ENCODE results near the gene DENND1A. TPM values are rescaled to one million over a fixed set of nuclear protein-coding genes. Genes with fewer than 3 reads are reported as not detected.

The DENND1A gene
- total RNA-seq, 1 donor, result 35.6 TPM

DNA sequence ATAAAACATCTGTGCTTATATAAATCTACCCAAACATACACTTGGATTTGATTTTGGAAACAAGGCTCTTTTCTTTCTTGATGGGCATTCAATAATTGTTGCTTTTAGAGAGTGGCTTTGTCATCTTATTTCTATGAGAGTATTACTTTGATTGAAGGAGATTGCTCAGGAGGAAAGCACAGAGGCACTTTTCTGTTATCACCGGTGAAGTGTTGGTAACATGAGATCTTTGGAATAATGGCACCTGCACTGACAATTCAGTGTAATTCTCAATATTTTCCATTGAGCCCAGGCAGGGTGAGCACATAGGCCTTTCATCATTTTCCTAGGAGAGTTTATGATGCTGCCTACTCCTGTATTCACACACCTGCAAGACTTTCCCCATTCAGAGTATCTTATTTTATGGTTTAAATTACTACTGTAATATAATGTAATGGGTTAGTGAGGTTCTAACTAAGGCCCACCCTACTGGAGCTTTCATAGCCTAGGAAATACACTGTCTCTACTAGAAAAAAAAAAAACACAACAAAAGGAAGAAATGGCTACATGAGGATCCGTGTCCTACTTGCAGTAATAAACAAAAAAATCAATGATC is 244.3 kb downstream of the DENND1A start:
- Histone ChIP-seq H3K9me3 (ENCODE audit: low read depth, low read length) (no peaks in the 10 kb centered on the region), H3K4me3 (ENCODE audit: low read length) (no peak overlapping the region), H3K4me1 (ENCODE audit: insufficient read depth, low read length) (peaks cover 19% of the 10 kb centered on the region), H3K27me3 (ENCODE audit: insufficient read depth, low read length) (no peaks in the 10 kb centered on the region)

DNA sequence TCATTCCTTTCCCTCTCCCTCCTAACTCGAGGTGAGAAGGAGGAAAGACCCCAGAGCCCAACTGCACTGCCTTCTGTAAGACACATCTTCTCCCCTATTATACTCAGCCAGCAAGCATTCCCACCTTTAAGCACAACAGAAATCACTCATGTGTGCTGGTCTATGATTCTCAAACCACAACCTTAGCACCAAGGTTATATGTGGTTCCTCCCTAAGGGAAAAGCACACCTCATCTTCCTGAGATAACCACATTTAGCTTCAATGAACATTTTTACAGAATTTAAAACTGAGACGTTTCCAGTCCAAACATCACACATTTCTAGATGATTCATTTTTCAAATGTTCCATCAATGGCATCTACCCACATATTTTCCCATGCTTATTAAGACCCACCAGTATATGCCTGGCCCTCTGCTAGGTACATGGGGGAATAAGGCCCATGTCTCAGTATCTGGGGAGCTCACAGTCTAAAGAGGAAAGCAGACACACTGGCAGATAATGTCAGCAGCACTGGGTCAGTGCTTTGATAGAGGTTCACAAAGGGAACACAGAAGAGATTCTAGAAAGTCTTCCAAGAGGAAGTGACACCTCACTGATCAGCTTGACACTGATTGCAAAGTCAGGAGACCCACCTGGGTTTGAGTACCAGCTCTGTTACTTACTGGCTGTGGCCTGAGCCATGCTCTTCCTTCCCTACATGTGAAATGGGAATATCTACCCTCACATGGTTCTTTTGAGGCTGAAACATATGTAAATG is 245.4 kb downstream of the DENND1A start:
- Histone ChIP-seq H3K4me1 (ENCODE audit: insufficient read depth, low read length) (peaks cover 23% of the 10 kb centered on the region), H3K4me3 (ENCODE audit: low read length) (no peak overlapping the region), H3K27me3 (ENCODE audit: insufficient read depth, low read length) (no peaks in the 10 kb centered on the region), H3K9me3 (ENCODE audit: low read depth, low read length) (no peaks in the 10 kb centered on the region)

DNA sequence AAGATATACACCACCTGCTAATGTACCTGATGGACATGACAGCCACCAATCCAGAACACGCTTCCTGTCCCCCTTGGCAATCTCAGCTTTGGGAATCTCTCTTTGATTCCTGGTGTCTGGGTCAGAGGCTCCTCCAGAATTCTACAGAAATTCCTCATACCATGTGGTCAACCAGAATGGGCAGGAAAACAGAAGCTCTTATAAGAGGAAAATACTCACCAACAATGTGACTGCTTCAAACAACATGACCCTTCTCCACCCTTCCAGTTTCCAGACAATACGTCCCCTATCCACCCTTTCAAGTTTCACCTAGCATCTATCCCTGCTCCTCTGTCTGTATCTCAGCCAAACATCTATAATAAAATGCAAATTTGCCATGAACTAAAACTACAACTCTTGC is 247.2 kb downstream of the DENND1A start:
- Histone ChIP-seq H3K4me1 (ENCODE audit: insufficient read depth, low read length) (peaks cover 30% of the 10 kb centered on the region), H3K4me3 (ENCODE audit: low read length) (no peak overlapping the region), H3K27me3 (ENCODE audit: insufficient read depth, low read length) (no peaks in the 10 kb centered on the region), H3K9me3 (ENCODE audit: low read depth, low read length) (no peaks in the 10 kb centered on the region)

DNA sequence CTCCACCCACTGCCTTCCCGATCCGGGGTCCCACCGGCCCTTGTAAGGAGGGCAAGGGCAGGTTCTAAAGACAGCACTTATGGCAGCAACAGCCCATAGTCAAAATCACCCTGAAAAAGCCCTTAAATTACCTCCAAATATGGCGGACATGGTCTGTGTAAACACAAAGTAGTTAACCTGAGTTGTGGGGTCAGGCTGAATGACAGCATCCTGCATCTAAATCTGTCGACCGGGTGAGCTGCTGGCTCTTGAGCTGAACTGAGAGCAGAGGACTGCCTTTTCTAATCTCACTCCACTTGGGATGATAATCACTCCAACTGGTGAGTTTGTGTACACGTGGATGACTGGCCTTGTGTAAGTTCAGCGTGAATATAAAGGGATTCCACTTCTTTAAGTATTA is 249.6 kb downstream of the DENND1A start:
- Histone ChIP-seq H3K27me3 (ENCODE audit: insufficient read depth, low read length) (no peaks in the 10 kb centered on the region), H3K9me3 (ENCODE audit: low read depth, low read length) (no peaks in the 10 kb centered on the region), H3K4me3 (ENCODE audit: low read length) (no peak overlapping the region), H3K4me1 (ENCODE audit: insufficient read depth, low read length) (peaks cover 24% of the 10 kb centered on the region)

DNA sequence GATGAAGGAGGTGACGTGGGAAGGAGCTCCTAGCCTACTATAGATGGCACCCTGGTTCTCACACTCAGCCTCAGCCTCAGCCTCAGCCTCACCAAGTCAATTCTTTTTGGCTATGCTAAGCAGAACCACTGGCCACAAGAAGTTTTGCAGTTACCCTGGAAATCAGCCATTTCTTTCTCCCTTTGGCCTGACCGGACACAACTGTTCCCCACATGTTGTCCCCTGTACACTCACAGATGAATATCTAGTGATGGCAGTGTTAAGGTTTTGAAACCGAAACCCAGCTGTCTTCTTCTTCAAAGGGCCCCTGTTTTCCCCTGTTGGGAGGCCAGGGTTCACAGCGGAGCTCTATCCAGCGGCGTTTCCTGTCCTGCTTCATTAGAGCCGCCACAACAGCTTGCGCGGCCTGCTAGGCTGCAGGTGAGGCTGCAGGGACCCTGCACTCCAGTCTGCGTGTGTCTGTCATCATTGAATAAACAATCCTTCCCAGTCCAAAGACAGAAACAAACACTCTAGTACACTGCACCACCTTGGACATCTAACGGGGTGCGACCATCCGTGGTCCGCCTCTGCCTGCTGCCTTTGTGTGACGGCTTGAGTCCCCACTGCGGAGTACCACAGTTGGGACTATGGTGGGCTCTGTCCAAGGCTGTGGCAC is 250.5 kb downstream of the DENND1A start:
- Histone ChIP-seq H3K9me3 (ENCODE audit: low read depth, low read length) (no peaks in the 10 kb centered on the region), H3K27me3 (ENCODE audit: insufficient read depth, low read length) (no peaks in the 10 kb centered on the region), H3K4me3 (ENCODE audit: low read length) (no peak overlapping the region), H3K4me1 (ENCODE audit: insufficient read depth, low read length) (peaks cover 18% of the 10 kb centered on the region)

DNA sequence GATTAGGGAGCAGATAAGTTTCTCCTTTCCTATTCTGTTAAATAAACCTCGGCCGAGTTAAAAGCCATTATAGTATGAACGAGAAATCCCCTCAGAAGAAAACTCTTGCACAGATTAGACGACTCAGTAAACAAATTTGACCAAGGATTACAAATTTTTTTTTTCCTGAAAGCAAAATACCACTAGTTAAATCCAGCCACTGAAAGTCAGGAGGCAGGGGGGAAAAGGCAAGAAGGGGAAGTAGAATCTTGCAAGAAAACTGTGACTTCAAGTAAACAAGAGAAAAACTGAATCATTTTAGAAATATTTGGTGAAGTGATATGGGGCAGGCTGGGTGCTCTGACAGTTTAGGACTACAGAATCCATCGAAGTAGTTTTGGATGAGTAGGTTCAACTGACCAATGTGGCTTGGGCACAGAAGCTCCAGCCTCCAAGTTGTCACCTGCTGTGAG is 251.0 kb downstream of the DENND1A start:
- Histone ChIP-seq H3K9me3 (ENCODE audit: low read depth, low read length) (no peaks in the 10 kb centered on the region), H3K4me1 (ENCODE audit: insufficient read depth, low read length) (peaks cover 14% of the 10 kb centered on the region), H3K27me3 (ENCODE audit: insufficient read depth, low read length) (no peaks in the 10 kb centered on the region), H3K4me3 (ENCODE audit: low read length) (no peak overlapping the region)

DNA sequence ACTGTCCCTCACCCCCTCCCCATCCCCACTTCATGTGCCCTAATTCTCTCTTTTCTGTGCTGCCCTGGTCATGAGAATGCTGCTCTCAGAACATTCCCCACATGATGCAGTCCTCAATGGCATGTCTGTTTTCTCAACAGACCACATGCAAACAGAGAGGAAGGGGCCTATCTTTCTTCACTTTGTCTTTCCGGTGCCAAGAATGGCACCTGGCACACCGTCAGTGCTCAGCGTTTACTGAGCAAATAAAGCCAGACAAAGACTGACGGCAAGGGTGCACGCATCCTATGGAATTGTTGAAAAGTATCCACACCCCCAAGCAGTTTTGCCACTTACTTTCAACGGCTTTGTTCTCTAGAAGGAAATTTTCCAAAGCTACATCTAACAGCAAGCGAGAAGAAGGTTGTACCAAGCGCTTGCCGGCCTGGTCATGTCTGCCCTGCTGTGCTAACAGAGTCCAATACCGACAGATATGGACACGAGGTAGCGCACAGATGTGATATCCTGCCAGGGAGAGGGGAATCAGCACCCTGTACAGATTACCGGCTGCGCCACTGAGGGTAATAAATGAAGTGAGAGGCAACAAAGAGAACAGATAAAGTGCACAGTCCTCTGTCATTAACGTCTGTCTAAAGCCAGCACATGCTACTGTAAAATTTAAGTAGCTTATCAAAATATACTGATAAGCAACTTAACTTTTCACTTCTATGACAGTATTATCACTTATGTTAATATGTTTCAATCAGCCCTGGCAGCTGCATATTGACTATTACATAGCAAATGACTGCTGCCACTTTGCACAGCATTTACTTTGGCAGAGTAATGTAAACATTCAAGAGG is 251.7 kb downstream of the DENND1A start:
- no peak overlapping the region for H3K4me3 ChIP-seq (ENCODE audit: low read length)
- peaks cover 14% of the 10 kb centered on the region for H3K4me1 ChIP-seq (ENCODE audit: insufficient read depth, low read length)
- H3K27me3 ChIP-seq (ENCODE audit: insufficient read depth, low read length), result no peaks in the 10 kb centered on the region
- H3K9me3 ChIP-seq (ENCODE audit: low read depth, low read length), result no peaks in the 10 kb centered on the region

DNA sequence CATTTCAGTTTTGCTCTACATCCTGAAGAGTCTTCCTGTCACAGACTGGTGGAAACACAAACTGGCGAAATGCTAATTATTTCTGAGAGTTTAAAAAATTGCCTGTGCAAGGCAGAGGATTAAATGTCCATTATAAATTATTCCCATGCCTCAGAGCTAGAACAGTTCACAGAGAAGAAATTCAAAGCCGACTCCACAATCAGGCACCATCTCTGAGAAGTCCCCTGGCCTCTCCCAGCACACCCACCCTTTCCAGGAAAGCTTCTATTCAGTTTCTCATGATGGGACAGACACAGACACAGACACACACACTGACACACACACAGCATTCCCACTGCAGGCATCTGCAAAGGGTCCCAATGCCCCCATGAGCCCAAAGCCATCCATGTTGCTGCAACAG is 253.1 kb downstream of the DENND1A start:
- H3K9me3 ChIP-seq (ENCODE audit: low read depth, low read length), result no peaks in the 10 kb centered on the region
- H3K27me3 ChIP-seq (ENCODE audit: insufficient read depth, low read length), result no peaks in the 10 kb centered on the region
- H3K4me1 ChIP-seq (ENCODE audit: insufficient read depth, low read length), result peaks cover 14% of the 10 kb centered on the region
- H3K4me3 ChIP-seq (ENCODE audit: low read length), result no peak overlapping the region

DNA sequence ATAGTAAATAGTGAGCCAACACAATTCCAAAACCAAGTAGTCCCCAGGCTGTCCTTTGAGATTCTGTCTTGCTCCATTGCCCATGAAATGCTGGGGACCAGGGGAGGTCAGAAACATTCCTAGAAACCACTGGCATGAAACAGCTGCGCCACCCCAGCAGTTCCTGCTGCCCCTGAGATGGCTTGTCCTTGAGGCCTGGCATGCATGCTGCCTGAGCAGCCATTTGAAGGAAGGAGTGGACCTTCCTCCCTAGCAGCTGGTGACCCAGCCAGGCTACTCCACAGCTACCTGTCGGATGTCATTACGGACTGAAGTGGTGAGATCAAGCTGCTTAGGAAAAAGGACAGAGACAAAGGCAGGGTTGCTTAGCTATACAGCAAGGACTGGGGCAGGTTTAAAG is 260.6 kb downstream of the DENND1A start:
- Histone ChIP-seq H3K4me1 (ENCODE audit: insufficient read depth, low read length) (no peaks in the 10 kb centered on the region), H3K4me3 (ENCODE audit: low read length) (no peak overlapping the region), H3K27me3 (ENCODE audit: insufficient read depth, low read length) (no peaks in the 10 kb centered on the region), H3K9me3 (ENCODE audit: low read depth, low read length) (no peaks in the 10 kb centered on the region)

DNA sequence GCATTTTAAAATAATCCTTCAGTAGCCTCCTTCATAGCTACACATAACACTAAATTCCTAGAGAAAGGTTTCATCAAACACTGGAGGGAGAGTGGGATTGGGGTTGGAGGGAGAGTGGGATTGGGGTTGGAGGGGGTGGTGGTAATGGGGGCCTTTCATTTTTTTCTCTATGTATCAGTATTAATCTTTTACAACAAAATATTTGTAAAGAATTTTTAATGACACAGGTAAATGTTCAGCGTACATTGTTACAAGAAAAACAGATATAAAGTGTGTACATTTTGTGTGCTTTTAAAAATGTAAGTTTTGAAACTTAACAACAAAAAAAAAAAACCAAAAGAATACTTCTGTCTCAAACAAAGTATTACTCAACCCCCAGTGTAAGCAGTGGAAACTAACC is 266.4 kb downstream of the DENND1A start:
- Histone ChIP-seq H3K4me3 (ENCODE audit: low read length) (no peak overlapping the region), H3K27me3 (ENCODE audit: insufficient read depth, low read length) (no peaks in the 10 kb centered on the region), H3K9me3 (ENCODE audit: low read depth, low read length) (peaks cover 3% of the 10 kb centered on the region), H3K4me1 (ENCODE audit: insufficient read depth, low read length) (peaks cover 19% of the 10 kb centered on the region)

DNA sequence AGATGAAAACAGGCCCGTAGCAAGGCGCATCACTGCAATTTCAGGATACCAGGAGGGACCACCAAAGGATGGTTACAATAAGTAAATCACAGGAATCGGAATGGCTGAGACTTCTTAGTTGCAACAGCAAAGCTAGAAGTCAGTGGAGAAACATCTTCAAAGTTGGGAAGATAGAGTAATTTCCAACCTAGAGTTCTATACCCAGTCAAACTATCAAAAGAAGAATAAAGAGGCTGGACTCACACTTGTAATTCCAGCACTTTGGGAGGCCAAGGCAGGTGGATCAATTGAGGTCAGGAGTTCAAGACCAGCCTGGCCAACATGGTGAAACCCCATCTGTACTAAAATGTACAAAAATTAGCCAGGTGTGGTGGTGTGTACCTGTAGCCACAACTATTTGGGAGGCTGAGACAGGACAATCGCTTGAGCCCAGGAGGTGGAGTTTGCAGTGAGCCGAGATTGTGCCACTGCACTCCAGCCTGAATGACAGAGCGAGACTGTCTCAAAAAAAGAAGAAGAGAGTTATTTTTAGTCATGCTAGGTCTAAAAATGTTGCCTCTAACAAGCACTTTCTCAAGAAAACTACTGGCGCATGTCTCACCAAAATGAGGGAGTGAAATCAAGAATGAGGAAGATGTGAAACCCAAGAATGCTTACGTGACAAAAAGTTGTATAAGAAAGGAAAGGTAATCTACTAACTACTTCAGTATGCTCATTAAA is 267.7 kb downstream of the DENND1A start:
- H3K27me3 ChIP-seq (ENCODE audit: insufficient read depth, low read length), result no peaks in the 10 kb centered on the region
- peaks cover 19% of the 10 kb centered on the region for H3K4me1 ChIP-seq (ENCODE audit: insufficient read depth, low read length)
- H3K4me3 ChIP-seq (ENCODE audit: low read length), result no peak overlapping the region
- peaks cover 3% of the 10 kb centered on the region for H3K9me3 ChIP-seq (ENCODE audit: low read depth, low read length)

DNA sequence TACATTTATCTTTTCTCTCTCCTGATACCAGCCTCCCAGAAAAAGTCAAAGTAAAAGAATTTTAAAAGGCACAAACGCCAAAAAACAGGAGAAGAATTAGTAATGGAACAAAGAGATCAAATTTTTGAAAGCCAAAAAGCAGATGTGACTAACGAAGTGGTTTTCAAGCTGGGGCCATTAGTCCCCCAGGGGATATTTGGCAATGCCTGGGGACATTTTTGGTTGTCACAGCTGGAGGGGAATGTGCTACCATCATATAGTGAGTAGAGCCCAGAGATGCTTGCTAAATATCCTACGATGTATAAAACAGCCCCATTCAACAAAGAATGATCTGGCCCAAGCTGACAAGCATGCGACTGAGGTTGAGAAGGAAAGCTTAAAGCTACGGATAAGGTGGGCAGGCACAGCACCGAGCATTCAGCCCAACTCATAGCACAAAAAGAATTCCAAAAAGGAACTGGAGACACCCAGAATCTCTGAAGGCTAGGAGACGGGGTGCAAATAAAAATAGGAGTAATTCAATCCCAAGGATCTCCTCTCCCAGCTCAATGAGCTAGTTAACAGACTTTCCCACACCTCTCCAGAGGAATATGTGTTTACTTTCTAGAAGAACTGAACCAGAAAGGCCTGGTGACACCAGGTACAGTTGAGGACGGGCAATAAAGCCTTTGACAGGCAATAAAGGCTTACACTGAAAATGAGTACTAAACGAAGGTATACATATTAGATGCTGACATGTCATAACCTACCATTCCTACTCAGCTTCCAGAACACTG is 269.0 kb downstream of the DENND1A start:
- Histone ChIP-seq H3K4me1 (ENCODE audit: insufficient read depth, low read length) (peaks cover 19% of the 10 kb centered on the region), H3K9me3 (ENCODE audit: low read depth, low read length) (peaks cover 3% of the 10 kb centered on the region), H3K27me3 (ENCODE audit: insufficient read depth, low read length) (no peaks in the 10 kb centered on the region), H3K4me3 (ENCODE audit: low read length) (no peak overlapping the region)

DNA sequence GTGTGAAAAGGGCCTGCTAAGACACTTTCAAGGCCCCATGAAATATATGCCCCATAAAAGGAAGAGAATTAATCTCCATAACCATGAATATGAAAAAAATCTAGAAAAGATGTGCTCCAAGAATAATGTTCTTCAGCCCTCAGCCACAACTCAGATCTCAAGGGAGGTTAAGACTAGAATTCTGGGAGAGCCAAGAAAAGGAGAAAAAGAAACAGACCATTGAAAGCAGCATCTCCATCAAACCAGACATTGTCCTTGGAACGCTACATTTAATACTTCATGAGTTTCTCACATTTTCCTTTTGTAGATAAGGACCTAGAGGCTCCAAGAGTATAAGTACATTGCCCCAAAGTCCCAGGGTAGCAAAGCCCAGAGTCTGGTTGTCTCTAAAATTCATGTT is 270.6 kb downstream of the DENND1A start:
- H3K9me3 ChIP-seq (ENCODE audit: low read depth, low read length), result peaks cover 3% of the 10 kb centered on the region
- no peaks in the 10 kb centered on the region for H3K27me3 ChIP-seq (ENCODE audit: insufficient read depth, low read length)
- peaks cover 19% of the 10 kb centered on the region for H3K4me1 ChIP-seq (ENCODE audit: insufficient read depth, low read length)
- H3K4me3 ChIP-seq (ENCODE audit: low read length), result no peak overlapping the region

DNA sequence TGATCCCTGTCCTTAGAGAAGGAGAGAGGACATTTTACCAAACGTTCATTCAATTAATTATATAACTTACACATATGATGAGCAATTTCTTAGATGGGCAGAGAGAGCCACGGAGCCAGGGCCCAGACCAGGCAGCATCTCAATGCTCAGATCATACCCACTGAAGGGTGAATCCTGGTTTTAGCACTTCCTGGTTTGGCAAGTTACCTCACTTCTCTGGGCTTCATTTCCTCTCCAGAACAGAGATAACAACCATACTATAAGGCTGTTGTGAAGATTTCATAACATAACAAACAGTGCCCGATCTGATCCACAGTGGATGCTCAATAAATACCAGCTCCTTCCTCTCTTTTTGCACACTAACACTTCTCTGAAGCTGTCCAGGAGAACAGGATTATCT is 271.1 kb downstream of the DENND1A start:
- no peaks in the 10 kb centered on the region for H3K27me3 ChIP-seq (ENCODE audit: insufficient read depth, low read length)
- H3K4me1 ChIP-seq (ENCODE audit: insufficient read depth, low read length), result peaks cover 19% of the 10 kb centered on the region
- H3K9me3 ChIP-seq (ENCODE audit: low read depth, low read length), result peaks cover 3% of the 10 kb centered on the region
- H3K4me3 ChIP-seq (ENCODE audit: low read length), result no peak overlapping the region
